HUES64 (cell line): ENCODE measurements around the gene OR10H1.
"Not testable (repeated sequence)": the region's sequence is repeated elsewhere in the genome, so short reads cannot be mapped to it uniquely, and the experiment has no call there.

Experiments used
- H3K27ac ChIP-seq: 2 replicates; pipeline ENCODE4 v1.7.0; 2013; ENCODE audit warnings: low read depth, low read length, inconsistent platforms
- H3K27me3 ChIP-seq: 2 replicates; pipeline ENCODE4 v1.6.1; 2013; ENCODE audit warnings: mild to moderate bottlenecking, low read length; ENCODE audit not compliant: insufficient read depth
- H3K36me3 ChIP-seq: 2 replicates; pipeline ENCODE4 v1.6.1; 2013; ENCODE audit warnings: mild to moderate bottlenecking, low read length; ENCODE audit not compliant: insufficient read depth
- H3K4me1 ChIP-seq: 2 replicates; pipeline ENCODE4 v1.6.1; 2013; ENCODE audit warnings: mild to moderate bottlenecking, low read length, moderate library complexity; ENCODE audit not compliant: insufficient read depth
- H3K4me3 ChIP-seq: 2 replicates; pipeline ENCODE4 v1.5.1; 2013; ENCODE audit warnings: mild to moderate bottlenecking, low read length, moderate library complexity
- H3K9ac ChIP-seq: 2 replicates; pipeline ENCODE4 v1.6.1; 2013; ENCODE audit warnings: mild to moderate bottlenecking, low read depth, low read length
- H3K9me3 ChIP-seq: 2 replicates; pipeline ENCODE4 v1.6.1; 2013; ENCODE audit warnings: low read depth, low read length; ENCODE audit not compliant: insufficient read depth
- WGBS: fragments of 150-250, 120-280 bp; methylation state at CpG from one replicate; pipeline ENCODE4 v1.1.7; 2013; ENCODE audit warnings: missing lambda C conversion rate; 5-methylcytosine and 5-hydroxymethylcytosine counted together

Gene OR10H1

GRCh38 chr19:15840833-15841232 lies 25.4 kb upstream of the OR10H1 start:
- no peaks in the 10 kb centered on the region for H3K4me1 ChIP-seq
- H3K9me3 ChIP-seq: peaks cover 80% of the 10 kb centered on the region
- 49% methylated on average over 2 of the region's 2 CpGs for WGBS

GRCh38 chr19:15839888-15840287 lies 24.4 kb upstream of the OR10H1 start:
- H3K27me3 ChIP-seq, H3K27ac ChIP-seq, H3K36me3 ChIP-seq, H3K4me3 ChIP-seq, H3K9ac ChIP-seq, H3K4me1 ChIP-seq: not testable (repeated sequence)
- WGBS: 38% methylated on average over 4 of the region's 4 CpGs
- H3K9me3 ChIP-seq: peaks cover 81% of the 10 kb centered on the region

More at GRCh38 chr19:15840833-15841232, 25.4 kb upstream of the OR10H1 start:
- Histone ChIP-seq H3K9ac (no peak overlapping the region), H3K36me3 (no peaks in the 10 kb centered on the region), H3K4me3 (no peak overlapping the region), H3K27ac (no peak overlapping the region), H3K27me3 (no peaks in the 10 kb centered on the region)

GRCh38 chr19:15838351-15838750 lies 22.9 kb upstream of the OR10H1 start:
- Histone ChIP-seq H3K36me3 (no peaks in the 10 kb centered on the region), H3K9ac (no peak overlapping the region), H3K4me3 (no peak overlapping the region), H3K27me3 (no peaks in the 10 kb centered on the region), H3K9me3 (peaks cover 83% of the 10 kb centered on the region), H3K4me1 (no peaks in the 10 kb centered on the region), H3K27ac (no peak overlapping the region)
- 94% methylated on average over 3 of the region's 3 CpGs for WGBS

- H3K9ac ChIP-seq: no peak overlapping the region
- H3K27ac ChIP-seq: no peak overlapping the region
- no peaks in the 10 kb centered on the region for H3K36me3 ChIP-seq
- H3K4me1 ChIP-seq: no peaks in the 10 kb centered on the region
- no peak overlapping the region for H3K4me3 ChIP-seq
- WGBS: 85% methylated on average over 8 of the region's 9 CpGs
- H3K27me3 ChIP-seq: no peaks in the 10 kb centered on the region
- peaks cover 83% of the 10 kb centered on the region for H3K9me3 ChIP-seq
Measured at GRCh38 chr19:15837221-15837731, 21.8 kb upstream of the OR10H1 start.

- H3K4me1 ChIP-seq: no peaks in the 10 kb centered on the region
- WGBS: 90% methylated on average over 64 of the region's 65 CpGs
- no peak overlapping the region for H3K27ac ChIP-seq
- no peaks in the 10 kb centered on the region for H3K27me3 ChIP-seq
- no peaks in the 10 kb centered on the region for H3K36me3 ChIP-seq
- H3K9me3 ChIP-seq: peaks cover 84% of the 10 kb centered on the region
- H3K9ac ChIP-seq: no peak overlapping the region
- H3K4me3 ChIP-seq: no peak overlapping the region
Measured at GRCh38 chr19:15836330-15837220, 21.1 kb upstream of the OR10H1 start.

- H3K4me1 ChIP-seq, H3K27ac ChIP-seq, H3K4me3 ChIP-seq, H3K36me3 ChIP-seq, H3K9ac ChIP-seq, H3K27me3 ChIP-seq: not testable (repeated sequence)
- H3K9me3 ChIP-seq: peaks cover 87% of the 10 kb centered on the region
- WGBS: 82% methylated on average over 11 of the region's 11 CpGs
Measured at GRCh38 chr19:15835565-15836329, 20.3 kb upstream of the OR10H1 start.

GRCh38 chr19:15834232-15834631 lies 18.8 kb upstream of the OR10H1 start:
- not testable (repeated sequence) for H3K36me3 ChIP-seq, H3K27ac ChIP-seq, H3K4me1 ChIP-seq, H3K27me3 ChIP-seq, H3K4me3 ChIP-seq, H3K9ac ChIP-seq
- H3K9me3 ChIP-seq: peaks cover 96% of the 10 kb centered on the region
- WGBS: 80% methylated on average over 3 of the region's 3 CpGs

- H3K9me3 ChIP-seq: peaks cover 96% of the 10 kb centered on the region
- H3K4me3 ChIP-seq: no peak overlapping the region
- WGBS: 74% methylated on average over 5 of the region's 5 CpGs
- no peak overlapping the region for H3K27ac ChIP-seq
- no peaks in the 10 kb centered on the region for H3K4me1 ChIP-seq
- H3K27me3 ChIP-seq: no peaks in the 10 kb centered on the region
- H3K9ac ChIP-seq: no peak overlapping the region
- H3K36me3 ChIP-seq: no peaks in the 10 kb centered on the region
Measured at GRCh38 chr19:15831626-15832025, 16.2 kb upstream of the OR10H1 start.

- Histone ChIP-seq H3K9me3 (peaks cover 91% of the 10 kb centered on the region), H3K4me3 (no peak overlapping the region), H3K36me3 (no peaks in the 10 kb centered on the region), H3K27ac (no peak overlapping the region), H3K9ac (no peak overlapping the region), H3K27me3 (no peaks in the 10 kb centered on the region), H3K4me1 (no peaks in the 10 kb centered on the region)
- WGBS: 81% methylated on average over 8 of the region's 8 CpGs
Measured at GRCh38 chr19:15829786-15830185, 14.3 kb upstream of the OR10H1 start.

- Histone ChIP-seq H3K9me3 (peaks cover 91% of the 10 kb centered on the region), H3K36me3 (no peaks in the 10 kb centered on the region), H3K4me3 (no peak overlapping the region), H3K27me3 (no peaks in the 10 kb centered on the region), H3K27ac (no peak overlapping the region), H3K9ac (no peak overlapping the region), H3K4me1 (no peaks in the 10 kb centered on the region)
- WGBS: 85% methylated on average over 10 of the region's 10 CpGs
Measured at GRCh38 chr19:15829306-15829698, 13.8 kb upstream of the OR10H1 start.

GRCh38 chr19:15828611-15829305 lies 13.3 kb upstream of the OR10H1 start:
- not testable (repeated sequence) for H3K36me3 ChIP-seq, H3K27me3 ChIP-seq, H3K9ac ChIP-seq, H3K4me3 ChIP-seq, H3K27ac ChIP-seq, H3K4me1 ChIP-seq
- H3K9me3 ChIP-seq: peaks cover 91% of the 10 kb centered on the region
- 67% methylated on average over 13 of the region's 13 CpGs for WGBS
